GM06990 (cell line): ENCODE results near the gene PSMD5.

Experiments used
- DNase-seq: peaks from one replicate; pipeline ENCODE4 v3.0.0-alpha.2; 2011; ENCODE audit not compliant: insufficient read length; ENCODE audit errors: extremely low read depth
- H3K27me3 ChIP-seq: replicated peaks from 2 replicates; pipeline ENCODE4 v1.6.0; 2011; ENCODE audit warnings: low read length; ENCODE audit not compliant: control insufficient read depth, insufficient read depth
- H3K36me3 ChIP-seq: 2 replicates; pipeline ENCODE4 v1.5.1; 2011; ENCODE audit warnings: low read length; ENCODE audit not compliant: control insufficient read depth, insufficient read depth
- H3K4me3 ChIP-seq: replicated peaks from 2 replicates; pipeline ENCODE4 v1.5.1; 2011; ENCODE audit warnings: low read depth, mild to moderate bottlenecking, control low read depth, low read length
- TF ChIP-seq, protein P1 (sequence below): IDR thresholded peaks from 2 replicates; pipeline ENCODE4 v1.5.1; 2011; ENCODE audit warnings: low read length, control low read depth, mild to moderate bottlenecking, inconsistent platforms; ENCODE audit not compliant: insufficient read depth, poor library complexity, severe bottlenecking

Gene PSMD5

DNA sequence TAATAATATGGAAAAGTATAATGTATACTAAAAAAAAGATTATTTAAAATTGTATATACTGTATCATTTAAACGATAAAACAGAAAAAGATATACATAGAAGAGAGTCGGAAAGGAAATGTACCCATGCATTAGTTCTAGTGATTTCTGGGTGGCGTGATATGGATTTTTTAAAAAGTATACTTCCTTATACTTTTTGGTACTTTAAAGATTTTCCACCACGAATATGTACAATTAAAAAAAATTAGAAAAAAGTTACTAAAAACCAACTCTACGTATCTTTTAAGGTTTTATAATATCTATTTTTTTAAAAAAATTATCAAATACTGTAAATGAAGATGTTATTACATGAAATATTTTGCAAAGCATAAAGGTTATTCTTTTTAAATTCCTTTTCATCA, 22.0 kb upstream of the PSMD5 start:
- TF ChIP-seq, protein P1, sequence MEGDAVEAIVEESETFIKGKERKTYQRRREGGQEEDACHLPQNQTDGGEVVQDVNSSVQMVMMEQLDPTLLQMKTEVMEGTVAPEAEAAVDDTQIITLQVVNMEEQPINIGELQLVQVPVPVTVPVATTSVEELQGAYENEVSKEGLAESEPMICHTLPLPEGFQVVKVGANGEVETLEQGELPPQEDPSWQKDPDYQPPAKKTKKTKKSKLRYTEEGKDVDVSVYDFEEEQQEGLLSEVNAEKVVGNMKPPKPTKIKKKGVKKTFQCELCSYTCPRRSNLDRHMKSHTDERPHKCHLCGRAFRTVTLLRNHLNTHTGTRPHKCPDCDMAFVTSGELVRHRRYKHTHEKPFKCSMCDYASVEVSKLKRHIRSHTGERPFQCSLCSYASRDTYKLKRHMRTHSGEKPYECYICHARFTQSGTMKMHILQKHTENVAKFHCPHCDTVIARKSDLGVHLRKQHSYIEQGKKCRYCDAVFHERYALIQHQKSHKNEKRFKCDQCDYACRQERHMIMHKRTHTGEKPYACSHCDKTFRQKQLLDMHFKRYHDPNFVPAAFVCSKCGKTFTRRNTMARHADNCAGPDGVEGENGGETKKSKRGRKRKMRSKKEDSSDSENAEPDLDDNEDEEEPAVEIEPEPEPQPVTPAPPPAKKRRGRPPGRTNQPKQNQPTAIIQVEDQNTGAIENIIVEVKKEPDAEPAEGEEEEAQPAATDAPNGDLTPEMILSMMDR = no peak
- Histone ChIP-seq H3K27me3 (no peaks in the 10 kb centered on the region), H3K4me3 (no peak overlapping the region), H3K36me3 (peaks cover 45% of the 10 kb centered on the region)
- DNase-seq = no peak

DNA sequence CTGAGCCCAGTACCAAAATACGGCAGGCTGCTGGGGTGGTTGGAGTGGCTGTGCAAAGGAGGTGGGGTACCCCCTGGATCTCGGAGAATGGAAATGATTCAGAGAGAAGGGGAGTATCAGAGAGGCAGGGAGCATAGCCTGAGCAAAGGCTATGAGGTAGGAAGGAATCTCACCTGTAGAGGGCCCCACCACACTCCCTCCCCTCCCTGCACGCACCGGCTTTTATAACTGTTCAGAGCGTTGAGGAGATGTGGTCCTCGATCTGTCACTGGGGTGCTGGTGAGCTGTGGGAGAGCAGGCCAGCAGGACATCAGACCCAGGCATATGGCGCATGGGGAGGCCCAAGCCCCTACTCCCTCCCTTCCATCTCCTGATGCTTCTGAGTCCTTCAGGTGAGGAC, 21.1 kb upstream of the PSMD5 start:
- no peak overlapping the region for H3K4me3 ChIP-seq
- H3K36me3 ChIP-seq = peaks cover 44% of the 10 kb centered on the region
- TF ChIP-seq, protein P1 = no peak
- no peaks in the 10 kb centered on the region for H3K27me3 ChIP-seq
- no peak for DNase-seq

- DNase-seq = no peak
- no peak overlapping the region for H3K4me3 ChIP-seq
- peaks cover 53% of the 10 kb centered on the region for H3K36me3 ChIP-seq
- TF ChIP-seq, protein P1 = no peak
- no peaks in the 10 kb centered on the region for H3K27me3 ChIP-seq
Observed at GRCh38 chr9:120862452-120862851, 19.7 kb upstream of the PSMD5 start.

DNA sequence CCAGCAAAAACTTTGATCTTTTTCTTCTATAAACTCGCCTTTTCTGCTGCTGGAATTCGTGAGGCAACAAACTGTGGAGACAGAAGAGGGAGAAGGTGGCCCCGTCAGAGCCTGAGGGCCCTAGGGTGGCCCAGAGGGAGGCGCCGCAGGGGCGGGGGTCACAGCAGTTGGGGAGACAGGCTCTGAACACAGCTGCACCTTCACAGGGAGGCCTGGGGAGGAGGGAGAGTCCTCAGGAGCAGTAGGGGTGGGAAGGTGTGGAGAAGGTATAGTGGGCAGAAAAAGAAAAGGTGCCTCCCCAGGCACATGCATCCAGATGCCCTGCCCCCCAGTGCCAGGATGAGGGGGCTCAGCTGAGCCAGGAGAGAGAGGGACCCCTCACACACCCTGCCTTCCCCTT, 19.2 kb upstream of the PSMD5 start:
- Histone ChIP-seq H3K36me3 (peaks cover 54% of the 10 kb centered on the region), H3K4me3 (no peak overlapping the region), H3K27me3 (no peaks in the 10 kb centered on the region)
- no peak for DNase-seq
- TF ChIP-seq, protein P1 = no peak

GRCh38 chr9:120860083-120860482, 17.4 kb upstream of the PSMD5 start:
- TF ChIP-seq, protein P1 = no peak
- H3K36me3 ChIP-seq = peaks cover 43% of the 10 kb centered on the region
- DNase-seq = no peak

GRCh38 chr9:120859361-120859760, 16.6 kb upstream of the PSMD5 start:
- no peak for DNase-seq
- TF ChIP-seq, protein P1 = no peak
- H3K36me3 ChIP-seq = peaks cover 42% of the 10 kb centered on the region
- H3K4me3 ChIP-seq = no peak overlapping the region
- H3K27me3 ChIP-seq = no peaks in the 10 kb centered on the region

More at GRCh38 chr9:120860083-120860482, 17.4 kb upstream of the PSMD5 start:
- H3K4me3 ChIP-seq = no peak overlapping the region
- H3K27me3 ChIP-seq = no peaks in the 10 kb centered on the region
